ENCODE results near the gene AQP12B. TPM values are rescaled to one million over a fixed set of nuclear protein-coding genes. Genes with fewer than 3 reads are reported as not detected.
"Not testable (repeated sequence)": the region's sequence is repeated elsewhere in the genome, so short reads cannot be mapped to it uniquely, and the experiment has no call there.

AQP12B gene
- not detected for total RNA-seq (ENCODE audit: unreplicated experiment)
- long read RNA-seq, result 0 reads

DNA sequence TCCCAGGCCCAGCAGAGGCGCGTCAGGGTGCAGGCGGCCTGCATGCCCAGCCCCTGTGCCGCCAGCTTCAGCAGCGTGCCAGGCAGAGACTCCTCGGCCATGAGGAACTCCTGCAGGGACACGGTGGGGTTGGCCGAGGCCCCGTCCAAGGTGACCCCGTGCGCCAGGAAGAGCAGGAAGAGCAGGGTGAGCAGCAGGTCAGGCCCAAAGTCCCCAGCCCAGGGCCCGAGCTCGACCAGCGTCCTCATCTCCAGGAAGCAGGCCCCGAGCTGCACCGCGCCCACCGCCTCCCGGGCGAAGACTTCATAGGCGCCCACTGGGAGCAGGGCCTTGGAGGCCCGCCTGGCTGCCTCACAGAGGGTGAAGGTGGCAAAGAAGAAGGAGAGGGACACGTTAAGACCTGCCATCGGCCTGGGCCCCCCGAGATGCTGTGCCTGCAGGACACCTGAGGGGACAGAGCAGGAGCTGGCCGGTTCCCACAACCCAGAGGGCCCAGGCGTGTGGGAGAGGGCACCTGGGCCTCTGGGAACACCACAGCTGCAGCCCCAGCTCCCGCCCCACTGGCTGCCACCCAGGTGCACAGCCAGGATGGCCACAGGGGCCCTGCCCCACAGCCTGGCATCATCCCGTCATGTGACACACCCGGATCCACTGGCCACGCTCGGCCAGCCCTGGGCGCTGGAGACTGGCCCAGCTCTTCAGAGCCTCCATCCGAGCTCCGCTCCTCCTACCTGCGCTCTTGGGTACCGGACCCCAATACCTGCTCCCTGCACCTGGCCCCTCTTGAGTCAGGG, at the start of gene AQP12B:
Gene AQP12B (minus strand): TSS at position 455 of the 794 bp plus-strand sequence. CDS start 48 bp downstream, at position 407.
- H3K4me3 Mint-ChIP-seq (ENCODE audit: unreplicated experiment); H3K36me3 Mint-ChIP-seq (ENCODE audit: unreplicated experiment); DNase-seq; H3K4me1 Mint-ChIP-seq (ENCODE audit: low read depth, unreplicated experiment); H3K27ac Mint-ChIP-seq (ENCODE audit: unreplicated experiment); H3K9me3 Mint-ChIP-seq (ENCODE audit: unreplicated experiment); H3K27me3 Mint-ChIP-seq (ENCODE audit: unreplicated experiment): not testable (repeated sequence)

GRCh38 chr2:240732184-240732583, 49.5 kb upstream of the AQP12B start:
- H3K4me3 Mint-ChIP-seq (ENCODE audit: unreplicated experiment), result no peak overlapping the region
- H3K36me3 Mint-ChIP-seq (ENCODE audit: unreplicated experiment), result peaks cover 4% of the 10 kb centered on the region
- peaks cover 23% of the 10 kb centered on the region for H3K27me3 Mint-ChIP-seq (ENCODE audit: unreplicated experiment)
- H3K9me3 Mint-ChIP-seq (ENCODE audit: unreplicated experiment), result peaks cover 14% of the 10 kb centered on the region
- H3K4me1 Mint-ChIP-seq (ENCODE audit: low read depth, unreplicated experiment), result peaks cover 11% of the 10 kb centered on the region
- no peak for DNase-seq
- H3K27ac Mint-ChIP-seq (ENCODE audit: unreplicated experiment), result no peak overlapping the region
- no peak for TF ChIP-seq CTCF (IDR thresholded peaks at IDR 0.05; ENCODE audit: partially characterized antibody, unreplicated experiment)

DNA sequence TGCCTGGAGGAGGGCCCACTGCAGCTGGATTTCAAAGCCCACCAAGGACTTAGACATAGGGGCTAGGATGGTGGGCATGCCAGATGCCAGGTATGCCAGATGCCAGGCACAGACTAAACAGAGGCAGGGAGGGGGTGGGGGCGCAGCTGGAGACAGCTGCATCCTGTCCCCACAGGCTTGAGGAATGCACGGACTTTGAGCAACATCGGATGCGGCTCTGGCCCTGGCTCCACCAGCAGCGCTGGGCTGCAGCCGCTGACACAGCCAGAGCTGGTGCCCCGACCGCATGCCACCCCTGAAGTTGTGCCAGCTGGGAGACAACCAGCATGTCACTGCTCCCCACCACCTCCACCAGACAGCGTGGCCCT, 48.5 kb upstream of the AQP12B start:
- no peak for TF ChIP-seq CTCF (IDR thresholded peaks at IDR 0.05; ENCODE audit: partially characterized antibody, unreplicated experiment)
- Mint-ChIP-seq H3K36me3 (ENCODE audit: unreplicated experiment) (peaks cover 4% of the 10 kb centered on the region), H3K9me3 (ENCODE audit: unreplicated experiment) (peaks cover 18% of the 10 kb centered on the region), H3K27ac (ENCODE audit: unreplicated experiment) (peak overlapping the region; percentile 89), H3K27me3 (ENCODE audit: unreplicated experiment) (peaks cover 28% of the 10 kb centered on the region), H3K4me1 (ENCODE audit: low read depth, unreplicated experiment) (peaks cover 11% of the 10 kb centered on the region), H3K4me3 (ENCODE audit: unreplicated experiment) (no peak overlapping the region)
- DNase-seq, result no peak

- TF ChIP-seq CTCF (IDR thresholded peaks at IDR 0.05; ENCODE audit: partially characterized antibody, unreplicated experiment), result no peak
- no peak for DNase-seq
- Mint-ChIP-seq H3K4me3 (ENCODE audit: unreplicated experiment) (no peak overlapping the region), H3K9me3 (ENCODE audit: unreplicated experiment) (peaks cover 18% of the 10 kb centered on the region), H3K4me1 (ENCODE audit: low read depth, unreplicated experiment) (peaks cover 11% of the 10 kb centered on the region), H3K27ac (ENCODE audit: unreplicated experiment) (peak overlapping the region; percentile 89), H3K36me3 (ENCODE audit: unreplicated experiment) (peaks cover 4% of the 10 kb centered on the region), H3K27me3 (ENCODE audit: unreplicated experiment) (peaks cover 30% of the 10 kb centered on the region)
These were observed 48.0 kb upstream of the AQP12B start for GRCh38 chr2:240730501-240731177.

DNA sequence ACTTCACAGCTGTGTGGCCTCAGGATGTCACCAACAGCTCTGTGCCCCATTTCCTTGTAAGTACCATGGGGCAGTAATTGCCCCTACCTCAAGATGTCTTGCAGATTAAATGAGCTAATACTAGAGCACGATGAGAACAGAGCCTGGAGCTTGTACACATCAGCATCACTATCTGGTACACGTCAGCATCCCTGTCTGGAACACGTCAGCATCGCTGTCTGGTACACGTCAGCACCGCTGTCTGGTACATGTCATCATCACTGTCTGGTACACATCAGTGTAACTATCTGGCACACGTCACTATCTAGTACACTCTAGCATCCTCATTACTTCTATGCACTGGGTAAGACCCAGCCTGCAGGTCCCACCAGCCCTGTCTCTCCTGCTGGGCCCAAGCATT, 46.1 kb upstream of the AQP12B start:
- TF ChIP-seq CTCF (IDR thresholded peaks at IDR 0.05; ENCODE audit: partially characterized antibody, unreplicated experiment), result no peak
- Mint-ChIP-seq H3K36me3 (ENCODE audit: unreplicated experiment) (peaks cover 4% of the 10 kb centered on the region), H3K9me3 (ENCODE audit: unreplicated experiment) (peaks cover 15% of the 10 kb centered on the region), H3K4me1 (ENCODE audit: low read depth, unreplicated experiment) (peaks cover 11% of the 10 kb centered on the region), H3K27ac (ENCODE audit: unreplicated experiment) (peak overlapping the region; percentile 74), H3K27me3 (ENCODE audit: unreplicated experiment) (peaks cover 30% of the 10 kb centered on the region), H3K4me3 (ENCODE audit: unreplicated experiment) (no peak overlapping the region)
- DNase-seq, result no peak
